Nephron progenitor cell (in vitro differentiated cells): ENCODE data around the gene ERC2.
A peak's percentile ranks its signal among the peaks of the same experiment; 100 is the strongest.

Experiments
- DNase-seq: peaks from one replicate; pipeline ENCODE4 v3.0.0; 2021
- H3K27ac Mint-ChIP-seq: 2 replicates; pipeline ENCODE4 v1.8.0; 2021; ENCODE audit warnings: mild to moderate bottlenecking, moderate library complexity, mixed read lengths
- H3K27me3 Mint-ChIP-seq: 2 replicates; pipeline ENCODE4 v1.8.0; 2021; ENCODE audit warnings: mild to moderate bottlenecking, low read depth, mixed read lengths; ENCODE audit not compliant: poor library complexity
- H3K36me3 Mint-ChIP-seq: 2 replicates; pipeline ENCODE4 v1.8.0; 2021; ENCODE audit warnings: low read depth, mixed read lengths
- H3K4me1 Mint-ChIP-seq: 2 replicates; pipeline ENCODE4 v1.8.0; 2021; ENCODE audit warnings: mixed read lengths
- H3K4me3 Mint-ChIP-seq: 2 replicates; pipeline ENCODE4 v1.8.0; 2021; ENCODE audit warnings: mild to moderate bottlenecking, moderate library complexity, mixed read lengths
- H3K9me3 Mint-ChIP-seq: 2 replicates; pipeline ENCODE4 v1.8.0; 2021; ENCODE audit warnings: mild to moderate bottlenecking, moderate library complexity, mixed read lengths
- CTCF ChIP-seq: fragments of 200-600 bp; sonication (generic); IDR thresholded peaks from 2 replicates; pipeline ENCODE4 v1.5.0; 2021; ENCODE audit warnings: antibody characterized with exemption

The ERC2 gene

GRCh38 chr3:56467801-56468183, 475 bp downstream of the ERC2 start:
- Mint-ChIP-seq H3K36me3 (no peaks in the 10 kb centered on the region), H3K27me3 (peaks cover 42% of the 10 kb centered on the region), H3K27ac (no peak overlapping the region), H3K4me1 (peaks cover 9% of the 10 kb centered on the region), H3K4me3 (peak overlapping the region; percentile 97), H3K9me3 (no peaks in the 10 kb centered on the region)
- DNase-seq, result peak; percentile 39
- TF ChIP-seq CTCF, result no peak

- Mint-ChIP-seq H3K4me3 (peak overlapping the region; percentile 97), H3K27ac (no peak overlapping the region), H3K9me3 (no peaks in the 10 kb centered on the region), H3K27me3 (peaks cover 42% of the 10 kb centered on the region), H3K4me1 (peaks cover 9% of the 10 kb centered on the region), H3K36me3 (no peaks in the 10 kb centered on the region)
- TF ChIP-seq CTCF, result no peak
- peak; percentile 80 for DNase-seq
Measured at GRCh38 chr3:56467108-56467507, 1.2 kb downstream of the ERC2 start.

- Mint-ChIP-seq H3K4me3 (no peak overlapping the region), H3K4me1 (peaks cover 18% of the 10 kb centered on the region), H3K27ac (no peak overlapping the region), H3K27me3 (peaks cover 9% of the 10 kb centered on the region), H3K36me3 (no peaks in the 10 kb centered on the region), H3K9me3 (no peaks in the 10 kb centered on the region)
- TF ChIP-seq CTCF, result no peak
- DNase-seq, result no peak
Measured at GRCh38 chr3:56459719-56460118, 8.5 kb downstream of the ERC2 start.

- DNase-seq, result no peak
- no peak overlapping the region for H3K27ac Mint-ChIP-seq
- H3K9me3 Mint-ChIP-seq, result no peaks in the 10 kb centered on the region
- H3K27me3 Mint-ChIP-seq, result peaks cover 9% of the 10 kb centered on the region
- peaks cover 18% of the 10 kb centered on the region for H3K4me1 Mint-ChIP-seq
- H3K36me3 Mint-ChIP-seq, result no peaks in the 10 kb centered on the region
- TF ChIP-seq CTCF, result no peak
- H3K4me3 Mint-ChIP-seq, result no peak overlapping the region
Measured at GRCh38 chr3:56459104-56459496, 9.2 kb downstream of the ERC2 start.

- Mint-ChIP-seq H3K4me3 (no peak overlapping the region), H3K9me3 (no peaks in the 10 kb centered on the region), H3K27me3 (peaks cover 9% of the 10 kb centered on the region), H3K4me1 (peaks cover 18% of the 10 kb centered on the region), H3K27ac (peak overlapping the region; percentile 93), H3K36me3 (no peaks in the 10 kb centered on the region)
- no peak for TF ChIP-seq CTCF
- no peak for DNase-seq
Measured at GRCh38 chr3:56458496-56459103, 9.7 kb downstream of the ERC2 start.

- DNase-seq, result no peak
- H3K9me3 Mint-ChIP-seq, result no peaks in the 10 kb centered on the region
- H3K4me1 Mint-ChIP-seq, result peaks cover 22% of the 10 kb centered on the region
- H3K27ac Mint-ChIP-seq, result no peak overlapping the region
- peaks cover 3% of the 10 kb centered on the region for H3K27me3 Mint-ChIP-seq
- no peaks in the 10 kb centered on the region for H3K36me3 Mint-ChIP-seq
- no peak for TF ChIP-seq CTCF
- H3K4me3 Mint-ChIP-seq, result no peak overlapping the region
Measured at GRCh38 chr3:56456117-56456516, 12.2 kb downstream of the ERC2 start.
